T-helper 2 cell (primary cell): Measurements from ENCODE around the gene CCDC34.
A peak's percentile ranks its signal among the peaks of the same experiment; 100 is the strongest.

Experiments used
- DNase-seq, 5 experiments: peaks; one replicate each; pipeline versions ENCODE4 v3.0.0 to v3.0.0-alpha.2; 2012 to 2022
- total RNA-seq, 2 donors: gene quantifications; one replicate each; lab custom pipeline; 2026; lab: John Stamatoyannopoulos, UW

The CCDC34 gene, protein sequence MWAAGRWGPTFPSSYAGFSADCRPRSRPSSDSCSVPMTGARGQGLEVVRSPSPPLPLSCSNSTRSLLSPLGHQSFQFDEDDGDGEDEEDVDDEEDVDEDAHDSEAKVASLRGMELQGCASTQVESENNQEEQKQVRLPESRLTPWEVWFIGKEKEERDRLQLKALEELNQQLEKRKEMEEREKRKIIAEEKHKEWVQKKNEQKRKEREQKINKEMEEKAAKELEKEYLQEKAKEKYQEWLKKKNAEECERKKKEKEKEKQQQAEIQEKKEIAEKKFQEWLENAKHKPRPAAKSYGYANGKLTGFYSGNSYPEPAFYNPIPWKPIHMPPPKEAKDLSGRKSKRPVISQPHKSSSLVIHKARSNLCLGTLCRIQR
- 1.6 to 3.5 reads per million in 2 donors for total RNA-seq

GRCh38 chr11:27362749-27363575, at the start of gene CCDC34:
Gene CCDC34, minus strand, starts transcription at chr11:27363215. Its CDS starts 21 bp downstream, at chr11:27363194.
- DNase-seq: peak; percentile 72 to 96 (median 80)

DNA sequence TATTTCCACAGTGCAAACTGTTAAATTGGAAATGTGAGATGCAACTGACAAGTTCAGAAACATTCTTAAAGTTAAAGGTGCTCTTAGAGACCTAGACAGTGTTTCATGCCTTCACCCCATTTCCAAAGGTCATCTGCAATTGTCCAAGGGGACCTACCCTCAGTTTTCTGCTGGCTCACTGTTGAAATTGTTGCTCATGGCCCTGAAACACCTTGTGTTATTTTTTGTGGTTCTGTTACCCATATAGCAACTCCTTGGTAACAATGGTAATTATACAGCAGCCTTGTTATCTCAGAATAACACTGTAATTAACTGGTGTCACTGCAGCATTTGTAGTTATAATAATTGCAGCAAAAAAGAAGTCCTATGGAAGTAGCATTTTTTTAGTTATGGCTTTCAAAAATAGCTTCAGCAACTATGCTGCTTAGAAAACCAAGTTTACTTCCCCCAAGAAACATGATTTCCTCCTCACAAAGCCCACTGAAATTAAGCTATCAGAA, 49.2 kb upstream of the CCDC34 start:
- DNase-seq: no peak

GRCh38 chr11:27411328-27411727, 48.3 kb upstream of the CCDC34 start:
- DNase-seq: no peak

GRCh38 chr11:27410272-27410671, 47.3 kb upstream of the CCDC34 start:
- no peak for DNase-seq

- DNase-seq: no peak
Measured at GRCh38 chr11:27409742-27410141, 46.7 kb upstream of the CCDC34 start.

GRCh38 chr11:27409049-27409448, 46.0 kb upstream of the CCDC34 start:
- no peak for DNase-seq

- no peak for DNase-seq
Measured at GRCh38 chr11:27408246-27408800, 45.3 kb upstream of the CCDC34 start.

- DNase-seq: no peak
Measured at GRCh38 chr11:27406498-27407354, 43.7 kb upstream of the CCDC34 start.

GRCh38 chr11:27405134-27405533, 42.1 kb upstream of the CCDC34 start:
- DNase-seq: no peak

DNA sequence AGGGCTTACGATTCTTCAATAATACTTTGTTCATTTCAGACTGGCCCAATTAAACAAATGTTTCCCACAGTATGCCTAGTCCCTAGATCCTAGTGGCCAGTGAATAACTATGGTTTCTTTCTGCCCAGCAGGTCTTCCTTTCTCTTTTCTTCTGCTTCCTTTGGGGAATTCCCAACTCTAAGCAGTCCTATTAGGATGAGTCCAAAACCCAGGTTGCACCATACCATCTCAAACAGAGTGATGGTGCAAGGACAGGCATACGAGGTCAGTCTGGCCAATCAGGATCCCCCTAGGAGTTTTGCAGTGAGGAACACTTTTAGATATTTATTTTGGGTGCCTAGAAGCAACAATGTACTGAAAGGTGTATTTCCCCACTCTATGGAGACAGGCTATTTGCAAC, 41.4 kb upstream of the CCDC34 start:
- DNase-seq: no peak

DNA sequence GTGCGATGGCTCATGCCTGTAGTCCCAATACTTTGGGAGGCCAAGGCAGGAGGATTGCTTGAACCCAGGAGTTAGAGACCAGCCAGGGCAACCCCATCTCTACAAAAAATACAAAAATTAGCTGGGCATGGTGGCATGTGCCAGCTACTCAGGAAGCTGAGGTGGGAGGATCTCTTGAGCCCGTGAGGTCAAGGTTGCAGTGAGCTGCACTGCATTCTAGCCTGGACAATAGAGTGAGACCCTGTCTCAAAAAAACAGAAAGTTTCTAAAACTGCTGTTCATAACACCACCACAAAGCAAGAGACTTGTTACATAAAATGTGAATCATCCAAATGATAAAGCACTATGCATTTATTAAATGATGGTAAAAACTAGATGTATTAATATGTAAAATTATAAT, 40.2 kb upstream of the CCDC34 start:
- no peak for DNase-seq

DNA sequence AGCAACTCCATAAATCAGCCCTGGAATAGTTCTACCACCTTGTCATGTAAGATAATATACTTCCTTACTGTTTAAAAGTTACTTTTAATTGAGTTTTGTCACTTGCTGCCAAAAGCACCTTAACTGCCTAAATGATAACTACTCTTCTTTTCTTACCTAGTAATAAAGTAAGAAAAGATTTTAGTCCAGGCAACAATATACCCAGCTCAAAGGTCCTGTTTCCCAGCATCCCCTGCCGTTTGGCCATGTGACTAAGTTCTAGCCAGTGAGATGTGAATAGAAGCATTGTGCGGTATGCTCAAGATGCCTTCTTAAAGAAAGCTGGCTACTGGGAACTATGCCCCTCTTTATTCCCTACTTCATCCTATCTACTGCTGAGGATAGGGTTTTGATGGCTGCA, 39.4 kb upstream of the CCDC34 start:
- DNase-seq: no peak

DNA sequence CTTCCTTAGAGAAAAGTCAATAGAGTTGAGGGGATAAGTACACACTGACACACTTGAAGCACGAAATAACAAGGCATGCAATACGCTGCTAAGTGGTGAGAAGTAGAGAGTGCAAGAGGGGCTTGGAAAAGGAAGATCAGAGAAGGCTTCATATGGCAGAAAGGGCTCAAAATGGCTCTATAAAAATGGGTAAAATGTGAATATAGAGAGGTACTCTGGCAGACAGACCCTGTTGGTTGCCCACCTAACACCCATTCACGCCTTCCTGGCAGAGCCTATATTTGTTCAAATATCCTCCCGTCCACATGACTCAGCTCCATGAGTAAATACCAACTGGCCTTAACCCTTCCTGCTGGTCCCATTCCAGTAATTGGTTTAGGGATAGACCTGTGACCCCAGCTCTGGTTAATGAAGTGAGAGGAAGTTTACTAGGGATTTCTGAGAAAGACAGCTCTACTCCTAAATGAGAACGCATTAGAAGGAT, 38.9 kb upstream of the CCDC34 start:
- DNase-seq: no peak

DNA sequence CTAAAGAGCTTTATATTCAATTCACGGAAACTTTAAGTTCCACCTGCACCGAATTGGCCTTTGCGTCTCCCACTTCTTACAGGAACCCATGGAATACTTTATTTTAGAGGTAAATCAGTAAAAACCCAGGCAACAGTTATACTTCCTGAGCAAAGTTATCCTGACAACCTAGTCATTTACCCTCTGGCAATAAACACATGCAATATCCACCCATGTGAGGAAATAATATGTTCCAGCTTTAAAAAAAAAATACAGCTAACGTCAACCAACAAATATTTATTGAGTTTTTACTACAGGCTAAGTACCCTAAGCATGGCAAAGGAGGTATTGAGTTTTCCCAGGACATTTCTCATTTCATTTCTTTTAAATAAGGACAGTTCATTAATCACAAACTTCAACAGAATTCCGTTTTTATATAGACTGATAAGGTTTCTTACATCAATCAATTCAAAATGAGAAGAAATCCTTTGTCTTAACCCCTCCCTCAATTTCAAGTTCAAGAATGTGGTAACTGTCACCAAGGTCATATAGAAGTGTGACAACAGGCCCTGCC, 38.3 kb upstream of the CCDC34 start:
- DNase-seq: no peak

GRCh38 chr11:27398400-27398770, 35.4 kb upstream of the CCDC34 start:
- no peak for DNase-seq

DNA sequence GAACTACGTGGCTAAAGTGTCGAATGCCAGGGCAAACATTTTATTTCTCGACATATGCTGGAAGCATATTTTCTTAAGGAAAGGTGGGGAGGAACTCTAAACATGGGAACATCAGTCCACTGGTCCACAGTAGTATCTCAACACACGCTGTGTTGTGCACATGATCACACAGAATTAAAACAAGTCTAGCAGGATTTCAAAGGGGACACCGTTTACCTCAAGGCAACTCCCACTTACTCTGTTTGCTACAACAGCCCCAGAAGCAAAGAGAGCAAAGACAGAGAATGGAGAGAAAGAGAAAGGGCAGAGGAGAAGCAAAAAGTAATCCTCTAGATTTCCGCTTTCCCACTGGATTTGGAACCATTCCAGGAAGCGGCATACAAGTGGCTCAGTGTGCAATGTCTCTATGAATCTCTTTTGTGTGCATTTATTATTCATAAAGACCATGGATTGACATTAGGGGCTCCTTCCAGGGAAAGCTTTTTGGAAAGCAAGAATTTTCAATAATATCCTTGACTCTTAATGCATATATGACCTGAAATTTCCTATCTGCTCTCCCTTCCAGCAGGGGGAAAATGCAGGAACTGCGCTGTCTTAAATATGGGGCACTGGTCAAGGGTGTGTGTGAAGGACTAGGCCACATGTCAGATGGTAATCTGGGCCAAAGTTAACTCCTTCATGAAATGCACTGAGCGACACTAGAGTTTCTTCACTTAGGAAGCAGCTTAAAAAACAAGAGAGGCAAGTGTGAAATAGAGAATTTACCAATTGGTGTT, 34.8 kb upstream of the CCDC34 start:
- DNase-seq: no peak

DNA sequence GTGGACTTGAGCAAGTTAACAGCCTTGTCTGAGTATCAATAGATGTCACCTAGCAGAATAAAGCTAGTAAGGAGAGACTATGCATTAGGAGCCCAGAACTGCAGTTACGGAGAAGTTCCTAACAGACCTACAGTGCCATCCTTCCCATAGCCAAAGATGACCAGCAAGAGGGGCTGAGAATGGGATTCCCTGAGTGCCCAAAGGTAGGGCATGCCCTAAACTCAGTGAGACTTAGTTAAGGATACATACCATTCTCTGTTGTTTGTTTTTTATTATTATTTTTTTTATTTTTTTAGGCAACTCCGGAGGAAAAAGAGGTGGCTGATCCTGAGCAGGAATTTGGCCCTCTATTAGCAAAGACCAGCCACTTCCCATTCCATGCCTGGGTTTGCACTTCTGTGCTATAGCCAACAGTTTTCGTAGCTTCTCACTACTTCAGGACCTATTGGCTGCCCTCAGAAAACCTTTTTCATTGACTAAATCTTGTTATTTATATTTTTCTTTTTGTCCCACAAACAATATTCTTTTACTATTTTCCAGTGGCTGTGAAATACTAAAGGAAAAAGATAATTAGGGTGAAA, 33.3 kb upstream of the CCDC34 start:
- no peak for DNase-seq

- DNase-seq: no peak
Measured at GRCh38 chr11:27395556-27396258, 32.7 kb upstream of the CCDC34 start.

DNA sequence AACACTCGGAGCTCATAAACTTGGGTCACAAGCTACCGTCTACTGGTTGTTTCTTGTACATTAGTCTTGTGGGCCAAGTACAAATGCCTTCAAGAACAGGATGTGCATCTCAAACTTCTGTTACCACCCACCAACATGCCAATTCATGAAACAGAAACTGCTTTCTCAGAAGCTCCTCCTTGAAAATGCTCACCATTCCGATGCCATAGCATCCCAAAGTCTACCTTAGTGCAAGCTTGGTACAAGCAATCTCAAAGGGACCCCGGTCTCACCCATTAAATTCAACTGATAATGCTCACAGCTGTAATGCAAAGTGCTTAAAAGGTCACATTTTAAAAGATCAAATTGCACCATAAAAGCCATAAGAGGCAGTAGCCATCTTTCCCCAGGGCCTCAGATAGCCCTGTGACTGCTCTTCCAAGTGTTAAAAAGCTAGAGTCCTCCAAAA, 31.8 kb upstream of the CCDC34 start:
- peak in 1 of 5 experiments; percentile 3 for DNase-seq
